IMR-90 (cell line): ENCODE data around the gene CRYGS. TPM values are rescaled to one million over a fixed set of nuclear protein-coding genes. Genes with fewer than 3 reads are reported as not detected.
A peak's percentile ranks its signal among the peaks of the same experiment; 100 is the strongest.

Experiments used
- ATAC-seq: fragments of 200-7000 bp; cut with Tn5 transposase; 2 replicates; pipeline ENCODE4 v1.9.1; 2020; ENCODE audit warnings: low read depth, mild to moderate bottlenecking, moderate library complexity
- BruUV-seq: library from RNA; stranded (reverse); fragments of 400-500 nt; replicated peaks from 2 replicates; lab custom pipeline; 2021; lab: Mats Ljungman, UMichigan
- CTCF ChIA-PET: fragments of 300-600 bp; formaldehyde crosslinking; extraction: SDS; loops from one replicate; lab custom pipeline; 2021; ENCODE audit warnings: antibody characterized with exemption; lab: Yijun Ruan, JAX
- POLR2A ChIA-PET: fragments of 300-600 bp; sonication (Branson Sonifier 250); formaldehyde crosslinking; loops from one replicate; lab custom pipeline; 2022; ENCODE audit warnings: antibody characterized with exemption; ENCODE audit not compliant: unreplicated experiment; lab: Charles Lee
- DNase-seq: peaks from one replicate; pipeline ENCODE4 v3.0.0; 2013
- H2AFZ ChIP-seq: replicated peaks from 2 replicates; pipeline ENCODE3; 2013; ENCODE audit warnings: low read length, mild to moderate bottlenecking; ENCODE audit not compliant: poor library complexity
- H2AK5ac ChIP-seq: 2 replicates; pipeline ENCODE4 v1.6.1; 2013; ENCODE audit warnings: low read depth, low read length, inconsistent platforms
- H2AK9ac ChIP-seq: replicated peaks from 2 replicates; pipeline ENCODE3; 2013; ENCODE audit warnings: mild to moderate bottlenecking, low read depth, low read length, moderate library complexity; ENCODE audit not compliant: poor library complexity
- H2BK120ac ChIP-seq: 2 replicates; pipeline ENCODE4 v1.6.1; 2013; ENCODE audit warnings: low read depth, low read length, inconsistent platforms
- H2BK15ac ChIP-seq: 3 replicates; pipeline ENCODE4 v1.6.1; 2013; ENCODE audit warnings: low read depth, low read length, inconsistent platforms
- H2BK20ac ChIP-seq: 2 replicates; pipeline ENCODE4 v1.6.1; 2013; ENCODE audit warnings: low read depth, mild to moderate bottlenecking, inconsistent platforms, low read length, moderate library complexity
- H2BK5ac ChIP-seq: 2 replicates; pipeline ENCODE4 v1.6.1; 2013; ENCODE audit warnings: mild to moderate bottlenecking, low read depth, low read length, inconsistent platforms; ENCODE audit not compliant: poor library complexity, severe bottlenecking
- H3K14ac ChIP-seq: replicated peaks from 2 replicates; pipeline ENCODE4 v1.6.1; 2013; ENCODE audit warnings: low read depth, low read length, inconsistent platforms
- H3K18ac ChIP-seq: 2 replicates; pipeline ENCODE4 v1.6.1; 2013; ENCODE audit warnings: low read depth, low read length, control low read depth
- H3K23ac ChIP-seq: 2 replicates; pipeline ENCODE4 v1.6.1; 2013; ENCODE audit warnings: low read depth, low read length, inconsistent platforms
- H3K27ac ChIP-seq: 2 replicates; pipeline ENCODE4 v1.5.1; 2013; ENCODE audit warnings: mild to moderate bottlenecking, control low read depth, low read length; ENCODE audit not compliant: insufficient read depth
- H3K27me3 ChIP-seq: 2 replicates; pipeline ENCODE4 v1.6.1; 2013; ENCODE audit warnings: low read length; ENCODE audit not compliant: control insufficient read depth, insufficient read depth
- H3K36me3 ChIP-seq: 2 replicates; pipeline ENCODE4 v1.6.1; 2013; ENCODE audit warnings: low read length, mixed read lengths; ENCODE audit not compliant: control insufficient read depth, insufficient read depth
- H3K4ac ChIP-seq: 2 replicates; pipeline ENCODE4 v1.6.1; 2013; ENCODE audit warnings: low read depth, low read length, inconsistent platforms
- H3K4me1 ChIP-seq: 2 replicates; pipeline ENCODE4 v1.6.1; 2013; ENCODE audit warnings: low read length, mixed read lengths; ENCODE audit not compliant: control insufficient read depth, insufficient read depth
- H3K4me2 ChIP-seq: 2 replicates; pipeline ENCODE4 v1.6.1; 2013; ENCODE audit warnings: low read depth, mild to moderate bottlenecking, control low read depth, low read length, moderate library complexity
- H3K4me3 ChIP-seq: 2 replicates; pipeline ENCODE4 v1.5.1; 2013; ENCODE audit warnings: low read depth, mild to moderate bottlenecking, control low read depth, low read length, moderate library complexity; ENCODE audit not compliant: insufficient read depth
- H3K56ac ChIP-seq: 2 replicates; pipeline ENCODE4 v1.6.1; 2013; ENCODE audit warnings: low read length, inconsistent platforms; ENCODE audit not compliant: insufficient read depth; ENCODE audit errors: extremely low read depth
- H3K79me1 ChIP-seq, 2 experiments: 2 replicates each; pipeline ENCODE4 v1.6.1; 2013; ENCODE audit warnings: low read length in 2 of 2, inconsistent platforms in 1 of 2, low read depth in 1 of 2
- H3K9ac ChIP-seq: 2 replicates; pipeline ENCODE4 v1.6.1; 2013; ENCODE audit warnings: low read depth, low read length, control low read depth
- H3K9me1 ChIP-seq: 2 replicates; pipeline ENCODE4 v1.6.1; 2013; ENCODE audit warnings: low read length, inconsistent platforms; ENCODE audit not compliant: insufficient read depth
- H3K9me3 ChIP-seq: 2 replicates; pipeline ENCODE4 v1.6.1; 2013; ENCODE audit warnings: low read length; ENCODE audit not compliant: control insufficient read depth, insufficient read depth
- H4K20me1 ChIP-seq: 2 replicates; pipeline ENCODE4 v1.6.1; 2013; ENCODE audit warnings: low read length, inconsistent platforms; ENCODE audit not compliant: insufficient read depth
- H4K5ac ChIP-seq: 2 replicates; pipeline ENCODE4 v1.6.1; 2013; ENCODE audit warnings: mild to moderate bottlenecking, low read depth, low read length, control low read depth
- H4K8ac ChIP-seq, 2 experiments: 2 replicates each; pipeline ENCODE4 v1.6.1; 2013; ENCODE audit warnings: low read depth in 2 of 2, low read length in 2 of 2, control low read depth in 1 of 2, inconsistent platforms in 1 of 2
- H4K91ac ChIP-seq: 2 replicates; pipeline ENCODE4 v1.6.1; 2013; ENCODE audit warnings: low read depth, low read length, inconsistent platforms; ENCODE audit not compliant: insufficient read depth
- BHLHE40 ChIP-seq: fragments of 150-350 bp; IDR thresholded peaks from 2 replicates; pipeline ENCODE4 v1.6.1; 2016; ENCODE audit warnings: mild to moderate bottlenecking, low read depth, low read length
- CEBPB ChIP-seq: IDR thresholded peaks from 2 replicates; pipeline ENCODE4 v1.6.1; 2012; ENCODE audit warnings: low read depth, low read length, improper control_type of control experiment
- CHD1 ChIP-seq: IDR thresholded peaks from 2 replicates; pipeline ENCODE4 v1.6.1; 2012; ENCODE audit warnings: low read depth, low read length, improper control_type of control experiment
- MAFK ChIP-seq: IDR thresholded peaks from 2 replicates; pipeline ENCODE4 v1.6.1; 2012; ENCODE audit warnings: low read depth, low read length, improper control_type of control experiment
- MXI1 ChIP-seq: IDR thresholded peaks from 2 replicates; pipeline ENCODE4 v1.6.1; 2012; ENCODE audit warnings: low read depth, mild to moderate bottlenecking, low read length, moderate library complexity, borderline replicate concordance
- NFE2L2 ChIP-seq: fragments of 150-350 bp; IDR thresholded peaks from 2 replicates; pipeline ENCODE4 v1.6.1; 2016; ENCODE audit warnings: low read depth, mild to moderate bottlenecking, low read length
- RCOR1 ChIP-seq: IDR thresholded peaks from 2 replicates; pipeline ENCODE4 v1.6.1; 2012; ENCODE audit warnings: mild to moderate bottlenecking, low read length, improper control_type of control experiment; ENCODE audit not compliant: insufficient replicate concordance
- RFX5 ChIP-seq: IDR thresholded peaks from 2 replicates; pipeline ENCODE4 v1.8.0; 2012; ENCODE audit warnings: low read depth, mild to moderate bottlenecking, low read length, moderate library complexity
- SMC3 ChIP-seq: fragments of 150-350 bp; IDR thresholded peaks from 2 replicates; pipeline ENCODE4 v1.6.1; 2016; ENCODE audit warnings: low read depth, mild to moderate bottlenecking, antibody characterized with exemption, low read length, moderate library complexity
- USF2 ChIP-seq: fragments of 150-350 bp; IDR thresholded peaks from 2 replicates; pipeline ENCODE4 v1.6.1; 2017; ENCODE audit warnings: mild to moderate bottlenecking, antibody characterized with exemption, low read length, low read depth
- WGBS, 2 experiments: methylation state at CpG; one replicate each; pipeline versions ENCODE4 v1.1.5 to v1.1.7; 2013; ENCODE audit warnings: missing lambda C conversion rate in 2 of 2; ENCODE audit not compliant: insufficient read length in 1 of 2; ENCODE audit errors: extremely low coverage in 2 of 2; 5-methylcytosine and 5-hydroxymethylcytosine counted together
- dilution Hi-C: fragments of 300-500 bp; cut with HindIII; formaldehyde crosslinking; loops from one replicate; pipeline ENCODE4 v1.14.3; 2018; ENCODE audit warnings: low sequenced_read_pairs; ENCODE audit not compliant: unreplicated experiment
- in situ Hi-C: fragments of 300-500 bp; cut with MboI; formaldehyde crosslinking; loops from 3 replicates; pipeline ENCODE4 v1.14.3; 2019; ENCODE audit warnings: low sequenced_read_pairs, inconsistent platforms, mixed read lengths
- intact Hi-C: fragments of 100-400 bp; cut with micrococcal nuclease; formaldehyde crosslinking; loops from 2 replicates; pipeline ENCODE4 v1.10.0; 2022
- polyA plus RNA-seq, 3 experiments: library from polyadenylated mRNA; depleted of rRNA; stranded (reverse); fragments of >200 nt; gene quantifications; 2 replicates each; pipeline ENCODE4 v1.2.3, GENCODE V29; 2012; ENCODE audit warnings: low replicate concordance in 1 of 3
- total RNA-seq: library from RNA; depleted of rRNA; stranded (reverse); fragments of >200 nt; gene quantifications from 2 replicates; pipeline ENCODE4 v1.2.3, GENCODE V29; 2012

CRYGS gene
- total and polyA plus RNA-seq, 2 of the 4 experiments (the other 2 are of a cell fraction): 0.36 to 2.1 TPM

- no TSS peak for BruUV-seq
- H3K4ac ChIP-seq: peak overlapping the region; percentile 49; the same call in 1 of the 2 replicates
- H4K8ac ChIP-seq: peak overlapping the region; percentile 39 to 80; a peak in 3 of 4 replicates
- intact Hi-C loops: loop anchor here (5.0 to 10.0 kb wide), 2 partner anchors 215 to 462 kb away; partner anchors contain the start of genes EIF4A2 and ETV5
- peak overlapping the region; percentile 51 for H2AK9ac ChIP-seq
- H3K9ac ChIP-seq: peak overlapping the region; percentile 12; the same call in 1 of the 2 replicates
- DNase-seq: no peak
- 0 out of 2 replicates have a peak overlapping the region, but pooled peaks have one; percentile 27 for H3K14ac ChIP-seq
- no peak overlapping the region for H2BK20ac ChIP-seq
- no peaks in the 10 kb centered on the region for H3K9me3 ChIP-seq
- ChIA-PET CTCF (interaction anchor here (1.0 kb wide), 1 partner anchor 47 kb away, joined by 5 read pairs; no protein-coding TSS in a partner anchor), POLR2A (no interaction called here)
- H3K27me3 ChIP-seq: no peaks in the 10 kb centered on the region
- H3K18ac ChIP-seq: no peak overlapping the region
- peak overlapping the region; percentile 91 for H3K4me2 ChIP-seq
- peaks cover 6% of the 10 kb centered on the region; the same call in 1 of the 2 replicates for H3K4me1 ChIP-seq
- no peak overlapping the region for H3K56ac ChIP-seq
- H3K36me3 ChIP-seq: no peaks in the 10 kb centered on the region
- H2BK5ac ChIP-seq: no peak overlapping the region
- H3K27ac ChIP-seq: no peak overlapping the region
- no peak overlapping the region for H4K91ac ChIP-seq
- no peak for ATAC-seq
- dilution Hi-C loops: no loop called here
- in situ Hi-C loops: no loop called here
- H4K5ac ChIP-seq: no peak overlapping the region
- H3K79me1 ChIP-seq: peaks cover 17 to 39% of the 10 kb centered on the region in 2 experiments
- no peaks in the 10 kb centered on the region for H4K20me1 ChIP-seq
- no peak overlapping the region for H3K23ac ChIP-seq
- H2AFZ ChIP-seq: peak overlapping the region; percentile 100
- no peak overlapping the region for H2AK5ac ChIP-seq
- WGBS, 2 experiments: no CpG with 5 or more reads among the region's 7 CpGs
- 0 out of 2 replicates have a peak, but pooled peaks cover 2% of the 10 kb centered on the region for H3K9me1 ChIP-seq
- peak overlapping the region; percentile 66 for H3K4me3 ChIP-seq
- TF ChIP-seq NFE2L2 (no peak), USF2 (no peak), CHD1 (no peak), CEBPB (no peak), BHLHE40 (no peak), MXI1 (no peak), RCOR1 (no peak), RFX5 (no peak), MAFK (no peak), SMC3 (no peak)
- H2BK120ac ChIP-seq: no peak overlapping the region
- H2BK15ac ChIP-seq: no peak overlapping the region
These were observed 25.6 kb upstream of the CRYGS start for GRCh38 chr3:186569779-186570095.
